OCI-LY1 (cell line): ENCODE results near the gene PTPRD.

Source experiments
- H2AFZ ChIP-seq: fragments of 200-600 bp; sonication (generic), shearing (Covaris generic); 2 replicates; pipeline ENCODE4 v1.6.0; 2014; ENCODE audit warnings: antibody characterized with exemption, mild to moderate bottlenecking, low read length
- H3F3A ChIP-seq: fragments of 200-600 bp; sonication (generic), shearing (Covaris generic); 2 replicates; pipeline ENCODE4 v1.6.0; 2014; ENCODE audit warnings: mild to moderate bottlenecking, antibody characterized with exemption, low read length, moderate library complexity; ENCODE audit not compliant: insufficient read depth
- H3K27ac ChIP-seq: fragments of 200-600 bp; sonication (generic); 2 replicates; pipeline ENCODE4 v1.5.1; 2014; ENCODE audit warnings: low read length, mixed run types, mild to moderate bottlenecking, low read depth; ENCODE audit not compliant: poor library complexity, severe bottlenecking
- H3K27me3 ChIP-seq: fragments of 200-600 bp; sonication (generic); 2 replicates; pipeline ENCODE4 v1.6.0; 2014; ENCODE audit warnings: antibody characterized with exemption, mild to moderate bottlenecking, low read length, moderate library complexity; ENCODE audit not compliant: insufficient read depth
- H3K36me3 ChIP-seq: fragments of 200-600 bp; sonication (generic); 2 replicates; pipeline ENCODE4 v1.6.1; 2014; ENCODE audit warnings: mild to moderate bottlenecking, antibody characterized with exemption, low read length, moderate library complexity, mixed read lengths; ENCODE audit not compliant: insufficient read depth
- H3K4me1 ChIP-seq: fragments of 200-600 bp; sonication (generic); 2 replicates; pipeline ENCODE4 v1.5.1; 2014; ENCODE audit warnings: mild to moderate bottlenecking, low read length, moderate library complexity; ENCODE audit not compliant: insufficient read depth, severe bottlenecking
- H3K4me2 ChIP-seq: fragments of 200-600 bp; sonication (generic), shearing (Covaris generic); 2 replicates; pipeline ENCODE4 v1.6.1; 2014; ENCODE audit warnings: low read length
- H3K4me3 ChIP-seq: fragments of 200-600 bp; sonication (generic); 2 replicates; pipeline ENCODE4 v1.5.1; 2014; ENCODE audit warnings: low read length, low read depth, mild to moderate bottlenecking, mixed read lengths; ENCODE audit not compliant: poor library complexity, severe bottlenecking
- H3K79me2 ChIP-seq: fragments of 200-600 bp; shearing (Covaris generic); 2 replicates; pipeline ENCODE4 v1.6.1; 2016; ENCODE audit warnings: mixed run types, low read length, mixed read lengths; ENCODE audit not compliant: insufficient read depth
- H3K9ac ChIP-seq: fragments of 200-600 bp; sonication (generic), shearing (Covaris generic); 2 replicates; pipeline ENCODE4 v1.6.1; 2014; ENCODE audit warnings: mild to moderate bottlenecking, low read length, mixed read lengths
- H3K9me2 ChIP-seq: fragments of 200-600 bp; sonication (generic), shearing (Covaris generic); 2 replicates; pipeline ENCODE4 v1.6.1; 2014; ENCODE audit warnings: low read depth, mild to moderate bottlenecking, low read length, mixed read lengths
- H3K9me3 ChIP-seq: fragments of 200-600 bp; shearing (Covaris generic); 2 replicates; pipeline ENCODE4 v1.6.1; 2014; ENCODE audit warnings: low read length, mixed read lengths
- H4K20me1 ChIP-seq: fragments of 200-600 bp; sonication (generic), shearing (Covaris generic); 2 replicates; pipeline ENCODE4 v1.6.0; 2016; ENCODE audit warnings: mild to moderate bottlenecking, low read length; ENCODE audit not compliant: insufficient read depth
- EZH2 ChIP-seq: fragments of 200-600 bp; sonication (generic), shearing (Covaris generic); IDR thresholded peaks from 2 replicates; pipeline ENCODE4 v1.8.0; 2017; ENCODE audit warnings: borderline replicate concordance, mixed run types, mild to moderate bottlenecking, antibody characterized with exemption, low read length, moderate library complexity, mixed read lengths
- TF ChIP-seq, protein P1 (sequence below): fragments of 200-600 bp; sonication (generic), shearing (Covaris generic); IDR thresholded peaks from 2 replicates; pipeline ENCODE4 v1.5.1; 2017; ENCODE audit warnings: mild to moderate bottlenecking, antibody characterized with exemption, low read length, moderate library complexity, mixed read lengths

The PTPRD gene

DNA sequence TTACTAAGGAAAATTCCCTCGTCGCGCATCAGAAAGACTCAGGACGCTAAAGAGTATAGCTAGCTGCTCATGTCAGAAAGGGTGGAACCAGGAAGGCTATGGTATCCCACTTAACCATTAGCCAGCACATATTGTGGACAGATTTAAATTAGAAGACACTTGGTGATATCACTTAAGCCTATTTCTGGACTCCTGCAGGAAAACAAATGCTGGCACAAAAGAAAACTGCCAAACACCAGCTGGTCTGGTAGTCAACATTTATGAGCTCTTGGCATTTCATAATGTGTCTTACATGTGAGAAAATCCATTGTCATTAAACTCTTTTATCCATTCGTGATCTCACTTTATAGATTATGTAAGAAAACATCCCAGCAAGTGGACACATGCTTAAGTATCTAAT lies 377.4 kb downstream of the PTPRD start:
- Histone ChIP-seq H3K27me3 (no peaks in the 10 kb centered on the region), H3K4me1 (no peaks in the 10 kb centered on the region), H3K79me2 (no peaks in the 10 kb centered on the region), H3F3A (no peaks in the 10 kb centered on the region), H2AFZ (no peak overlapping the region), H3K9me3 (no peaks in the 10 kb centered on the region), H3K4me3 (no peak overlapping the region), H3K9ac (no peak overlapping the region), H3K27ac (no peak overlapping the region), H4K20me1 (no peaks in the 10 kb centered on the region), H3K4me2 (no peak overlapping the region), H3K36me3 (no peaks in the 10 kb centered on the region), H3K9me2 (no peaks in the 10 kb centered on the region)
- TF ChIP-seq EZH2 = no peak
- TF ChIP-seq, protein P1, sequence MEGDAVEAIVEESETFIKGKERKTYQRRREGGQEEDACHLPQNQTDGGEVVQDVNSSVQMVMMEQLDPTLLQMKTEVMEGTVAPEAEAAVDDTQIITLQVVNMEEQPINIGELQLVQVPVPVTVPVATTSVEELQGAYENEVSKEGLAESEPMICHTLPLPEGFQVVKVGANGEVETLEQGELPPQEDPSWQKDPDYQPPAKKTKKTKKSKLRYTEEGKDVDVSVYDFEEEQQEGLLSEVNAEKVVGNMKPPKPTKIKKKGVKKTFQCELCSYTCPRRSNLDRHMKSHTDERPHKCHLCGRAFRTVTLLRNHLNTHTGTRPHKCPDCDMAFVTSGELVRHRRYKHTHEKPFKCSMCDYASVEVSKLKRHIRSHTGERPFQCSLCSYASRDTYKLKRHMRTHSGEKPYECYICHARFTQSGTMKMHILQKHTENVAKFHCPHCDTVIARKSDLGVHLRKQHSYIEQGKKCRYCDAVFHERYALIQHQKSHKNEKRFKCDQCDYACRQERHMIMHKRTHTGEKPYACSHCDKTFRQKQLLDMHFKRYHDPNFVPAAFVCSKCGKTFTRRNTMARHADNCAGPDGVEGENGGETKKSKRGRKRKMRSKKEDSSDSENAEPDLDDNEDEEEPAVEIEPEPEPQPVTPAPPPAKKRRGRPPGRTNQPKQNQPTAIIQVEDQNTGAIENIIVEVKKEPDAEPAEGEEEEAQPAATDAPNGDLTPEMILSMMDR = no peak

DNA sequence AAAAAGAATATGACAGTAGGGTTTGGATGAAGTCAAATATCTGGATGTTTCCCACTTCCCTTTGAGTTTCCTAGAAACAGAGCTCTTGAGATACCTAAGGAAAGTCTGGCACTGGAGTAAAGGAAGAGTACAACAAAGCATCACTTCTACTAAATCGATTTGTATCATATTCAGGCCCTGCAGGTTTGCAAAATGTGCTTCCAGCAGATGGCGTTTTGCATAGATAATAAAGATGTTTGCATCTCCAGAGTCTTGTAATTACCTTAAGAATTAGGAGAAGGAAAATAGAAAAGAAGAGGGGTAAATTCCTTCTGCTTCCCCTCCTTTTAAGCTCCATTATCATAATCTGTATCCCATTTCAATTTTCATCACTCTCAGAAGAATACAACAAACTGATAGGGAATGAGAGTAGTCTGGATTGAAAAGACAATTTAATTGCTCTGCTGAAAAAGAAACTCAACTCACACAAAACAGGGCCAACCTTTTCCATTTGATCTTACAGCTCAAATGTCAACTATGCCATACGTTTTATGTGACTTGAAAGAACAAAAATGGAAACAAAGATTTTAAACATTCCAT lies 380.4 kb downstream of the PTPRD start:
- Histone ChIP-seq H3K79me2 (no peaks in the 10 kb centered on the region), H3K4me2 (no peak overlapping the region), H3K36me3 (no peaks in the 10 kb centered on the region), H3K27ac (no peak overlapping the region), H3F3A (no peaks in the 10 kb centered on the region), H4K20me1 (no peaks in the 10 kb centered on the region), H3K27me3 (no peaks in the 10 kb centered on the region), H3K4me3 (no peak overlapping the region), H3K9ac (no peak overlapping the region), H3K4me1 (no peaks in the 10 kb centered on the region), H2AFZ (no peak overlapping the region), H3K9me3 (no peaks in the 10 kb centered on the region), H3K9me2 (no peaks in the 10 kb centered on the region)
- no peak for TF ChIP-seq EZH2
- TF ChIP-seq, protein P1 = no peak

DNA sequence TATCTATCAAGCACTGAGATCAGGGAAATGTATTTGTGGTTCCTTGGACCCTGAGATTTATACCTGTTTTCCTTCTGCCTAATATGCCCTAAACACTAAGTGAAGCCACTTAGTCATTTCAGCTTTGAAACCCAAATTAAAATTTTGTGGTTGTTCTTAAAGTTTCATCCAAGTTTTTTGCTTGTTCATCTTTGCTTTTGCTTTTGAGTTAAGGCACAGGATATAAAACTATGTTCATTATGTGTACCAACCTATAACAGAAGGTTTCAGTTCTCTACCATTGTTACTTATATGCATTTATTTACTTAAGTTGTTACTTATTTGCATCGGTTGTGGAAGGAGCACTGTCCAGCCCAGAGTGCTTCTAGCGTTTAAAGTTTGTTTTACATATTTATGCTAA lies 382.3 kb downstream of the PTPRD start:
- no peak for TF ChIP-seq EZH2
- TF ChIP-seq, protein P1 = no peak

More for the DNA sequence above, 382.3 kb downstream of the PTPRD start:
- Histone ChIP-seq H2AFZ (no peak overlapping the region), H3K4me2 (no peak overlapping the region), H3F3A (no peaks in the 10 kb centered on the region), H3K9ac (no peak overlapping the region), H3K9me2 (no peaks in the 10 kb centered on the region), H3K27me3 (no peaks in the 10 kb centered on the region), H4K20me1 (no peaks in the 10 kb centered on the region), H3K4me1 (no peaks in the 10 kb centered on the region), H3K4me3 (no peak overlapping the region), H3K9me3 (no peaks in the 10 kb centered on the region), H3K27ac (no peak overlapping the region), H3K79me2 (no peaks in the 10 kb centered on the region), H3K36me3 (no peaks in the 10 kb centered on the region)
